Subcutaneous adipose tissue (tissue), 4 donors: ENCODE results near the gene ASXL1. TPM values are rescaled to one million over a fixed set of nuclear protein-coding genes. Genes with fewer than 3 reads are reported as not detected.

Experiments used
- total RNA-seq, 4 donors: library from RNA; depleted of rRNA; stranded (reverse); fragments of >200 nt; gene quantifications; one replicate each; pipeline ENCODE4 v1.1.0, GENCODE V29; 2016
- TF ChIP-seq, protein P1 (sequence below): fragments of 450-650 bp; IDR thresholded peaks from one replicate; pipeline ENCODE4 v1.5.1; 2016; ENCODE audit warnings: low read depth, mild to moderate bottlenecking, control low read depth, antibody characterized with exemption, moderate library complexity

ASXL1 gene
- total RNA-seq, 4 donors from 2014 or later = 77.0 to 125 (median 81.6) TPM

DNA sequence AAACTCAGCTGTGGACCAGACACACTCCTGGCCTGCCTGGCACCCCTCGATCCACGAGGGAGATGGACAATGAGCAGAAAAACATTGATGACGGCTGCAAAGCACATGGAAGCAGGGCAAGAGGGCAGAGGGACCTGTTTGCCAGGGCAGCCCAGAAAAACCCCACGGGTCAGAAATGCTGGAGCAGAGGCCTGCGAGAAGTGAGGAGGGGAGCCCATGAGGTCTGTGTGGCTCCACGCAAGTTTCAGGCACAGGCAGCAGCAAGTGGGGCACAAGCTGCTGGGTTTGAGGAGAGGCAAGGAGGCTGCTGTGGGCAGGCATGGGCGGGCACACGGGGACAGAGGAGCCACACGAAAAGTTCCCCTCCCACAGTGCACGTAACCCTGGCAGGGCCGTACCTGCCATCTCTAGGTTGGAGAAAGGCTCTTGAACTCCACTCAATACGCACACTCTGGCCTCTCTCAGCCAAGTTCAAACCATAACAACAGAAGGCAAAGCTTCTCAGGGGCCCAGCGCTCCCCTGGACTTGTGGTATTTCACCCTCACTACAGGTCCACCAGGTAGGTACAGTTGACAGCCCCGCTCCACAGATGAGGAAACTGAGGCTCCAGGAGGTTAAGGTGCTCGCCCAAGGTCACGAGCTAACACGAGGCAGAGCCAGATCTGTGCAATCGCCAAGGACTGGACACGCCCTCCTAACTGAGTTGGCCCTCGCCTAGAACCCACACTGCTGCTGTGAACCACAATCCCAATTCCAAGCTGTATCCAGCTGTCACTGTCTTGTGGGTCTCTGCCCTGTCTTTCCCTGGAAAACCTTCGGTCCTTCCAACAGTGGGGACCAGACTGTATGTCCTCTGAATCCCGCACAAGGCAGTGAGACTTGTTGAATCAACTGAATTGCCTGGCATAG is 118.8 kb downstream of the ASXL1 start:
- TF ChIP-seq, protein P1, sequence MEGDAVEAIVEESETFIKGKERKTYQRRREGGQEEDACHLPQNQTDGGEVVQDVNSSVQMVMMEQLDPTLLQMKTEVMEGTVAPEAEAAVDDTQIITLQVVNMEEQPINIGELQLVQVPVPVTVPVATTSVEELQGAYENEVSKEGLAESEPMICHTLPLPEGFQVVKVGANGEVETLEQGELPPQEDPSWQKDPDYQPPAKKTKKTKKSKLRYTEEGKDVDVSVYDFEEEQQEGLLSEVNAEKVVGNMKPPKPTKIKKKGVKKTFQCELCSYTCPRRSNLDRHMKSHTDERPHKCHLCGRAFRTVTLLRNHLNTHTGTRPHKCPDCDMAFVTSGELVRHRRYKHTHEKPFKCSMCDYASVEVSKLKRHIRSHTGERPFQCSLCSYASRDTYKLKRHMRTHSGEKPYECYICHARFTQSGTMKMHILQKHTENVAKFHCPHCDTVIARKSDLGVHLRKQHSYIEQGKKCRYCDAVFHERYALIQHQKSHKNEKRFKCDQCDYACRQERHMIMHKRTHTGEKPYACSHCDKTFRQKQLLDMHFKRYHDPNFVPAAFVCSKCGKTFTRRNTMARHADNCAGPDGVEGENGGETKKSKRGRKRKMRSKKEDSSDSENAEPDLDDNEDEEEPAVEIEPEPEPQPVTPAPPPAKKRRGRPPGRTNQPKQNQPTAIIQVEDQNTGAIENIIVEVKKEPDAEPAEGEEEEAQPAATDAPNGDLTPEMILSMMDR = no peak

DNA sequence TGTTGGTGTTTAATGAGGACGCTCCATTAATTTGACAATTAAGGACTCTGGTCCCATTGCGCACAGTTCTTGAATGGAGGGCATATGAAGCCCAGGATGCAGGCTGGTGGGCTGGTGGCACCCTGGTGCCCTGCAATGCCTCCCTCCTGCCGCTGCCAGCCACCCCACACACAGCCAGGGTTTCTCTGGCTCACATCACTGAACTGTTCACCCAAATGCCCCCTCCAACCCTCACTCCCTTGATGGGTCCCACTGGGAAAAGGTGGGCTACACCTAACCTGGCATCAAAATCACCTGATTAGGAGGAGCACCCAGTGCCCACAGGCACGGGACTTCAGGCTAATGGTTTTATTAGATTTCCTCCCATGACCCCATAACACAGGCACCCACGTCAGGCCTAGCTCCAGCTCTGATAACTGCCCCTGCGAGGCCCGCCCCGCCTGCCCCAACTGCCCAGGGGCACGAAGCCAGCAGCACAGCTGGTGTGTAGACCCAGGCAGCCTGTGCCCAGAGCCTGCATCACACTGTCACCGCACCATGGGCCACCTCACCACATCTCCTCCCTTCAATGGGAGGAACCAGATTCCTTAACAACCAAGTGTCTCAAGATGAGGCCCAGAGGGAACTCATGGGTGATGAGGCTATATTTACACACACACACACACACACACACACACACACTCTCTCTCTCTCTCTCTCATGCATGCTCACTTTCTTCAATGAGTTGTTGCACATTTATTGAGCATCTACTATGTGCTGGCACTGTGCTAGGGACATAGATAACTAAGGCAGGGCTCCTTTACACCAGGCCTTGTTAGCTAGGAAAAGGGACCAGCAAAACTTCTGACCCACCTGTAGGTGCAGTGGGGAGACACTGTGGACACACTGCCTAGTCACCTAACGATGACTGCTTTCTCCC is 119.7 kb downstream of the ASXL1 start:
- TF ChIP-seq, protein P1 = no peak

- TF ChIP-seq, protein P1 = no peak
Observed at GRCh38 chr20:32478576-32478975, 120.4 kb downstream of the ASXL1 start.

DNA sequence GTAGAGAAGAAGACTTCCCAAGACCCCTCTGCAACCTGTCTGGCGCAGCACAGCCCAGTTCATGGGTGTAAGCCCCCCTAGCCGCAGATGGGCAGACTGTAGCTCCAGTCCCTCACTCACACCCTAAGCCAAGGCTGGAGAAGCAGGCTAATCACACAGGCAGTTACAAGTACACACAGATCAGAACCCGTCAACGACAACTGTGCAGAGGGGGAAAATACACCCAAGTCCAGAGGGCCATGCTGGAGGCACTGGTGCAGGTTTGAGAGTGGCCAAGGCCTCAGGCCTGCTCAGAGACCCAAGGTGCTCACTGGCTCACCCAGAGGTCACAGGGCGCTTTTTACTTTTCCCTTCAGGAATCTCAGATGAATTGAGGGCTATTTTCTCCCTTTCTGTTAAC is 120.9 kb downstream of the ASXL1 start:
- TF ChIP-seq, protein P1 = no peak

- TF ChIP-seq, protein P1 = no peak
Observed at GRCh38 chr20:32479697-32480171, 121.6 kb downstream of the ASXL1 start.

DNA sequence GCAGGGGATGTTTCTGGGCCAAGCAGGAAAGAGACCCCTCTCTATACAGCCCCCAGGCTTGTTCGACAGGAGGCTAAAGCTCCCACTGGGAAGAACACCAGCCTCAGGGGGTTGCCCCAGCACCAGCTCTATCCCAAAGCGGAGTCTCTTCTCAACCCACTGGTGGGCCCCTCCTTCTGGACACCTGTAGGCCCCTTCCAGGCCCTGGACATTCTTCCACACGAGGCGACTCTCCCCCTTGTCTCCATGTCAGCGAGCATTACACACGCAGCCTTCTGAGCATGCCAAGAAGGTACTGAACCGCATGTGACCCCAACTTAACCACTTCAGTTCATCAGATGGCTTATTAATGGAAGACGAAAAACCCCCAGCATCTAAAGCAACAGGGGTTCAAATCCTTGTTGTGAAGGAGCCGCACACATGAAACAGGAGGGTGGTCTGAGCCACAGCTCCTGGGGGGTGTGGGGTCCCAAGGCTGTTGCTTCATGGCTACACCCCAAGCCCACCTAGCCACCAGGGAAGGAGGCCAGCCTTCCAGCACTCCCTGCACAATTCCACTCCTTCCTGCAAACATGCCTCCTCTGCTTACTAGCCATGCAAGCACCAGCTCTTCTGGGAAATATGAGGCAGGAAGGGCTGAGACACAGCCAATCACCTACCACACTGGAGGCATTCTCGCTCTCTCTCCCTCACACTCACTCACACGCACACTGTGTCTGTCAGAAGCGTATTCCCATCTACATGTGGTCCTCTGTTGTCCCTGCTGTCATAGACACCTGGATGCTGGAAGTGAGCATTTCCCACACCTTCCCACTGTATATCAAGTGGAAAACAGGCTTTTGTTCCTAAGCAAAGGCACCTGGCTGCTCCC is 122.5 kb downstream of the ASXL1 start:
- TF ChIP-seq, protein P1 = no peak
